GM10847 (cell line): Measurements from ENCODE around the gene SLC6A4.

Experiments
- POLR2A ChIP-seq: IDR thresholded peaks from 2 replicates; pipeline ENCODE4 v1.6.1; 2011; ENCODE audit not compliant: insufficient read length; ENCODE audit errors: extremely low read depth

The SLC6A4 gene

GRCh38 chr17:30235386-30236296, at the start of gene SLC6A4:
Gene SLC6A4 (minus strand): TSS chr17:30235697. CDS start chr17:30221958, 13,739 bp downstream.
- no peak for TF ChIP-seq POLR2A

- TF ChIP-seq POLR2A = no peak
These were observed 43.7 kb upstream of the SLC6A4 start for GRCh38 chr17:30279156-30279555.

DNA sequence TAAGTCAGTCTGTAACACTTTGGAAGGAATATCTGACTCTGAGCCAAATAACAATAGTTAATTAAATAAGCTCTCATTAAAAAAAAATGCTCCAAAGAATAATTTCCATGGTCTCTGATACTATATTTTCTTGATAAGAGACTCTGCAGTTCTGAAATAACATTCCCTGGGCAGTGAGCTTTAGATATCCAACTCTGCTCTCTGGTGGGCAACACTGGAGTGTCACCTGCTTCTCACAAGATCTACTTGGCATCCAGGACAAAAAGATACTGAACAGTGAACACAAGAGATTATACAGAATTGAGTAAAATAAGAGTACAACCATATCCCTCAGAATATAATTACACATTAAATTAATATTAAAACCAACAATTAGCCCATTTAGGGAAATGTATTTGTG, 42.5 kb upstream of the SLC6A4 start:
- TF ChIP-seq POLR2A = no peak

DNA sequence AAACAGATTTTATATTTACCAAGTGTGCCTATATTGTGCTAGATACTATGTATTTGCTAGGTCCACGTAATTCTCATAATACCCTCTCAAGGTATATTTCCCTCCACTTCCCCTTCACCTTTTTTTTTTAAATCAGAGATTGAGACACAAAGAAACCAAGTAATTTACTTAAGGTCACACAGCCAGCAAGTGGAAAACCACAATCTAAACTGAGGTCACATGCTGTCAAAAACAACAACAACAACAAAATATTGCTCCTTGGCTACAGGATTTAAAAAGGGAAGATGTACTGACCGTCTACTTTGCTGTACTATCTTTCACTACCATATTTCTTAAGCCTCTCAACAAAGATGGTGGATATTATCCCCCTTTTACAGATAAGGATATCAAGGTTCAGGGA, 40.4 kb upstream of the SLC6A4 start:
- no peak for TF ChIP-seq POLR2A

GRCh38 chr17:30274887-30275286, 39.4 kb upstream of the SLC6A4 start:
- TF ChIP-seq POLR2A = no peak

- TF ChIP-seq POLR2A = no peak
These were observed 37.9 kb upstream of the SLC6A4 start for GRCh38 chr17:30273373-30273772.

GRCh38 chr17:30271102-30271501, 35.6 kb upstream of the SLC6A4 start:
- TF ChIP-seq POLR2A = no peak

DNA sequence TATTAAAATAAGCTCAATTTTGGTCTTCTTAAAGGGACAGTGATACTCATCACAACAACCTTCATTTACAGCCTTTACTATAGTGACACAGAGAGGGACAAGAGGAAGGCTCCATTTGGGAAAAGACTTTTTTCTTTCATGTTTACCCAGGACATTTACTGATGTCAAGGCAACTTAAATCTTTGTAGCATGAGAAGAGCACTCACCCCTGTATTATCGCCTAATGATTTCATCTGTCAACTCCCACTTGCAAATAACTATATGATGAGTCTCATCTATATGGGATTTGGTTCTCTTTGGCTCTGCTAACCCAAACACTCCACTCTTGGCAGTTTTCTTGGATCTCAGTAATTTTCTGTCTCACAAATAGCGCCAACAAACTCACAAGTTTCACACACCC, 32.1 kb upstream of the SLC6A4 start:
- TF ChIP-seq POLR2A = no peak

GRCh38 chr17:30263552-30264333, 28.2 kb upstream of the SLC6A4 start:
- no peak for TF ChIP-seq POLR2A

GRCh38 chr17:30256756-30257506, 21.4 kb upstream of the SLC6A4 start:
- no peak for TF ChIP-seq POLR2A

DNA sequence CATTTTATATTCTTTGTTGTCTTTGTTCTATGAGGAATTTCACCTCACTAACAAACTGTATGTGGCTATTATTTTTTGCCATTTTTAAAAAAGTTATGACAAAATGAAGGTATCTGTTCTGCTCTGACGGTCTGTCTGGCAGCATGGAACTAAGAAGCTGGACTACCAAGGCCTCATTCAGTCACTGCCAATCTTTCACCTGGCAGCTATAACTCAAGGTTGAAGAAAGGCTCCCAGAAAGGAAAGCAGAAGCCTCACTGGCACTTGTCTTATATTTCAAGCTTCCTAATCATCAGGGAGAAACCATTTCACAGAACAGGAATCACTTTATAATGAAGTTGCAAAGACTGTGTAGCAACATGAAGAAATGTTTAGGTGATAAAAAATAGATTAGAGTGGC, 18.7 kb upstream of the SLC6A4 start:
- TF ChIP-seq POLR2A = no peak

DNA sequence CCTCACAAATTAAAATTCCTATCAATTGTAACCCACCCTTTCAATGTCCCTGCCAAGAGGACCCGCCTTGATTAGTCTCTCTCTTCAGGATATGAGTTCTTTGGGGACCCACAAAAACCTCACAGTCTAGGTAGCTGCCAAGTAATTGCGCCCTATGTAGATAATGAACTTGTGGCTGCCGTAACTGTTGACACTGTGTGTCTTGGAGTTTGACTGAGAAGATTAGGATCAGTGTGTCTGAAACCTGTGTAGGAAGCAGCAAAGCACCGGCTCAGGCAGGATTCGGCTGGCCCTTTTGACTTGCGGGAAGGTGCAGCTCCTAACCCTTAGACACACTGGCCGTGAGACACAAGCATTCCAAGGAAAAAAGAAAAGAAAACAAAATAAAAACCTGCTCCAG, 17.8 kb upstream of the SLC6A4 start:
- TF ChIP-seq POLR2A = no peak

DNA sequence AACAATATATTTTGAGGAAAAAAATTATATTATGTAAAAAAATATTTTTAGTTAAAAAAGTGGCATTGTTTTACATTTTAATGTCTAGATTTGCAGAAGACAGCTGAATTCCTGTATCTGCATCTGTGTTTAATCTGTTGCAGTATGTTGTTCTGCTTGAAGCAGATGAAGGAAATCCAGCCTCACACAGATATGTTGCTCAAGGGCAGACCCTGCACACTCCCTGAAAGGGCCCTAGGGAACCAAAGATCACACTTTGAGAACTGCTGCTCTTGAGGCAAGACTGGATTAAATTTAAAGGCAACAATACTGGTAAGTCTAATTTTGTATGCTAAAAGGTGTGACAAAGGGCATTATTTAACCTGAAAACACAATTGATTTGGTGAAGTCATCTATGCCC, 16.4 kb upstream of the SLC6A4 start:
- no peak for TF ChIP-seq POLR2A

- no peak for TF ChIP-seq POLR2A
These were observed 14.0 kb upstream of the SLC6A4 start for GRCh38 chr17:30249460-30249859.

- TF ChIP-seq POLR2A = no peak
These were observed 13.3 kb upstream of the SLC6A4 start for GRCh38 chr17:30248786-30249185.
